Measurements from ENCODE around the gene PTH2R.
"Not testable (repeated sequence)": the region's sequence is repeated elsewhere in the genome, so short reads cannot be mapped to it uniquely, and the experiment has no call there.

PTH2R gene

DNA sequence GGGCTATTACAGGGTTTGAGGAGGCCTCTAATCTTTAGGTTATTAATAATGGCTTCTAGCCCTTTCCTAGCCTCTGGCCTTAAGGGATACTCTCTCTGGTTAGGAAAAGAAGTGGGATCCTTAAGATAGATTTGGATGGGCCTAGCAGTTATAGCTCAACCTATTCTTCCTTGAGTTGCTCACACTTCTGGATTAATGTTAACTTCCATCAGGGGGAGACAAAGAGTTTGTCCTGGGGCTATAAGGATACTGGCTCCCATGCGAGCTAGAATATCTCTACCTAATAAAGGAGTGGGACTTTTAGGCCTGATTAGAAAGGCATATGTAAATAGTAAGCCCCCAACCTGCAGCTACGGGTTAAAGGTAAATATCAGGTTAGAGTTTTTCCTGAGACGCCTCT, 14.3 kb upstream of the PTH2R start:
- no peak for DNase-seq (ENCODE audit: low read depth in 2 of 3, low spot score in 2 of 3)

DNA sequence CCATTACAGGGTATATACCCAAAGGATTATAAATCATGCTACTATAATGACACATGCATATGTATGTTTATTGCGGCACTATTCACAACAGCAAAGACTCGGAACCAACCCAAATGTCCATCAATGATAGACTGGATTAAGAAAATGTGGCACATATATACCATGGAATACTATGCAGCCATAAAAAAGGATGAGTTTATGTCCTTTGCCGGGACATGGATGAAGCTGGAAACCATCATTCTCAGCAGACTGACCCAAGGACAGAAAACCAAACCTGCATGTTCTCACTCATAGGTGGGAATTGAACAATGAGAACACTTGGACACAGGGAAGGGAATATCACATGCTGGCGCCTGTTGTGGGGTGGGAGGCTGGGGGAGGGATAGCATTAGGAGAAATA, 9.8 kb upstream of the PTH2R start:
- DNase-seq (ENCODE audit: low read depth in 2 of 3, low spot score in 2 of 3): not testable (repeated sequence)

DNA sequence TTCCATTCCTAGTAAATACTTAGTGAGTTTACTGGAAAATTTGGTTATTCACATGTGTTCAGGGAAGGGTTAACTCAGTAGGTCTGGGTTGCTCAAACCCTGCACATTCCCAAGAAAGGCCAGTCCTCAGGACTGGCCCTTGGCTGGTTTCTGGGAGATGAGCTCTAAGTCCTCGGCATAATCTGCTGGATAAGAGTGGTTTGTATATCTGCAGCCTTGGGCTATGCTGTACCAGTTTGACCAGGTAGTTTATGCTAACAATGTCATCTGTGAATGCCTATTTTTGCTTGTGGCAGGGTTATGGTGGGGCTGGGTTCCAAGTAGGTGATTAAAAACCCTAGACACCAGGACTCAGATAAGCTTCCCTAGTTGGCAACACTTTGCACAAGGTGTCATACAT, 7.4 kb upstream of the PTH2R start:
- no peak for DNase-seq (ENCODE audit: low read depth in 2 of 3, low spot score in 2 of 3)

DNA sequence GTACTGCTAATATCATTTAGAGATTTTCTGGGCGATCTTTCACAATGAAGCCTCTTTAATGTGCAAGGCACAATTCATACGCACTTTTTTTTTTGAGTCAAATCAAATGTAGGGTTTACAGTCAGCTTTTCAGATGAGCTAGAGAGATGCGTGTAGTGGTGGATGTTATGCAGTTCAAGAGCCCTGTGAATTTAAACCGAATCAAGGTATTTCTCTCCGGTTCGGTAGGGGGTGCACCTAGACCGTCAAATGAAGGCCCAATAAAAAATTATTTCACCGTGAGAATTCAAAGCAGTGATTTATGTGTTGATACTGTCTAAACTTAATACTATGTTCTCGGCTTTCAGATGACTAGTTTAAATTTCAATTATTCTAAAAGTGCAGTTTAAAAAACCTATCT, 1.1 kb downstream of the PTH2R start:
- DNase-seq (ENCODE audit: low read depth in 2 of 3, low spot score in 2 of 3): no peak

DNA sequence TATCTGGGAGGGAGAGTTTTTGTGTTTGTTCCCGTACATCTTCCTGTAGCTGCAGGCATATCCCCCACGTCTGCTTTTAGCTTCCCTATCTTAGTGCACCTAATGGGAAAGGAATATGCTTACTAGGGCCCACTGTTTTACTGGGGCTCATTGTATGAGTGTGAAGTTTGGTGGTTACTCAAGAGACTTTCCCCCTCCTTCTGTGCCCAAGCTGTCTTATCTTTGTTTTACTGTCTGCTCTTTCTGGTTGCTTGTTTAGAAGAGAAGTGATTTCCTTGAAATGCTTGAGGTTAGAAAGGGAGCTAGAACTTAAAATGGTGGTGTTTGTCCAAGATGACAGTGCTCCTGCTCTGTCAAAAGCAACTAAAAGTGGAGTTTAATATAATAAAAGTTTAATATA, 7.3 kb downstream of the PTH2R start:
- DNase-seq (ENCODE audit: low read depth in 2 of 3, low spot score in 2 of 3): no peak

DNA sequence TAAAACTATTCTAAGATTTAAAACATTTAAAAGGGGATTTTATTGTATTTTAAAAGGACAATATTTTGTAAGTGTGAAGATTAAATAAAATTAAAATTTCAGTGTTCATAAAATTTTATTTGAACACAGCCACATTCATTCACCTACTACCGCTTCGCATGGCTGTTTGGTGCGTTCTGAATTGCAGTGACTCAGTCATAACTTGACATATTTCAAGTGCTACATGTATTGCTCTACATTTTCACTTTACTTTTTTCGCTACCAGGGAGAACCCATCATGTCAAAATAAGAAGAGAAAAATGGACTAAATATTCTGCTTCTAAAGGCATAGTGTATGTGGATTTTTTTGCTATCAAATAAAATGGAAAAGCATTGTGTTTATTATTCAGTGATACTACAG, 8.7 kb downstream of the PTH2R start:
- no peak for DNase-seq (ENCODE audit: low read depth in 2 of 3, low spot score in 2 of 3)

DNA sequence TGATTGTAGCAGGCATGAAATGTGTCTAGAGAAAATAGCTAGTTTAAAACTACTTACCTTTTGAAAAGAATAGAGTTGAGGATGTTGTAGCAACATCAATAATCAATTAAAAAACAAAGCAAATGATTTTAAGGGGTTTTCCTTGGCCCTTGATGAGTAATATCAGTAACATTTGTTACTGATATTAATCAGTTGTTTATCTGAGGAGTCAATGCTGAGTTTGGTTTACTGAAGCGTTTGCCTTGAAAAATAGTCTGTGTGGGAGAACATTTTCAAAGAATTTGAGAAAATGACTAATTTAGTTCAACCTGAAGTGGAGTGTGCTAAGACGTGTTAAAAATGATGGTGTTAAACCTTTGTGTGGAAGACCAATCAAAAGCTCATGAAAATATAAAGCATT, 9.3 kb downstream of the PTH2R start:
- DNase-seq (ENCODE audit: low read depth in 2 of 3, low spot score in 2 of 3): no peak

DNA sequence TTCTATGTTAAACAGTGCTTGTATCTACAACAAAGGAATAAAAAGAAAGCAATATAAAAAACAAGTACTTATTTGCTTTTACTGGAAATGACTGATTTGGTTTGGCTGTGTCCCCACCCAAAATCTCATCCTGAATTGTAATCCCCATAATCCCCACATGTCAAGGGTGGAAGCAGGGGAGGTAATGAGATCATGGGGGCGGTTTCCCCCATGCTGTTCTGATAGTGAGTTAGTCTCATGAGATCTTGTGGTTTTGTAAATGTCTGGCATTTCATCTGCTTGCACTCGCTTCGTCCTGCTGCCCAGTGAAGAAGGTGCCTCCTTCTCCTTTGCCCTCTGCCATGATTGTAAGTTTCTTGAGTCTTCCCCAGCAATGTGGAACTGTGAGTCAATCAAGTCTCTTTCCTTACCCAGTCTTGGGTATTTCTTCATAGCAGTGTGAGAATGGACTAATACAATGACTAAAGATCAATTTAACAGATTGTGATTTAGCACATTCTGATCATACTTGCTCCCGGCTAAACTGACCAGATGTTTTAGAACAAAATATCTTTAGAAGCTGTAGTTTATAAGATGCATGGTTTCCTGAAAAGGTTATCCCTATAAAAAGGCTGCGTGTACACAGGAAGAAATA, 19.9 kb downstream of the PTH2R start:
- DNase-seq (ENCODE audit: low read depth in 2 of 3, low spot score in 2 of 3): no peak

DNA sequence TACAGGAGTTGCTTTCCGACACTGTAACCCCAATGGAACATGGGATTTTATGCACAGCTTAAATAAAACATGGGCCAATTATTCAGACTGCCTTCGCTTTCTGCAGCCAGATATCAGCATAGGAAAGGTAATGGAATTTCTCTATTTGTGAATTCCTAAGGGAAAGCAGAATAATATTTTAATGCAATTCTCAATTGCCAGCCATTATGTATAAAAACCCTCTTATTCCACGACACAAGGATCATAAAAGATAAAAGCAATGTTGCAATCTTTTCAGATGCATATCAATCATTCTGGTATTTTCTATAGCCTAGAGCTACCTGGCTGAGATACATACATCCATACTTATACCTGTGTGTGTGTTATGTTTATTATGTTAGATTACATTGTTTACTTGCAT, 31.2 kb downstream of the PTH2R start:
- DNase-seq (ENCODE audit: low read depth in 2 of 3, low spot score in 2 of 3): no peak

DNA sequence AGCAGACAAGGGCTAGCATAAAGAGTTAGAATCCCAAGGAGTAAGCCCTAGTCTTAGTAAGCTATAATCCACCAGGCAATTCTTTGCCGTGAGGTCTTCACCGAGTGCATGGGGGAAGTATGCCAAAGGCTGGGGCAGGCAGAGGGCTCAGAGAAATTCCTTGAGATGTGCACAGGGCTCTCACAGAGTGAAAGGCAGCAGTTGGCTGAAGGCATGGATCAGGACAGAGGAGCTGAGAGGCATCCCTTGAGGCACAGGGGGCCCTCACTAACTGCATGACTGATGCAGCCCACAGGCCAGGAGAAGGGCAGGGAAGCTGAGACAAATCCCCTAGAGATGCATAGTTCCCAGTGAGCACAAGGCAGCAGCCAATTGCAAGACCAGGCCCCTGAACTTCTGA, 34.1 kb downstream of the PTH2R start:
- DNase-seq (ENCODE audit: low read depth in 2 of 3, low spot score in 2 of 3): no peak

DNA sequence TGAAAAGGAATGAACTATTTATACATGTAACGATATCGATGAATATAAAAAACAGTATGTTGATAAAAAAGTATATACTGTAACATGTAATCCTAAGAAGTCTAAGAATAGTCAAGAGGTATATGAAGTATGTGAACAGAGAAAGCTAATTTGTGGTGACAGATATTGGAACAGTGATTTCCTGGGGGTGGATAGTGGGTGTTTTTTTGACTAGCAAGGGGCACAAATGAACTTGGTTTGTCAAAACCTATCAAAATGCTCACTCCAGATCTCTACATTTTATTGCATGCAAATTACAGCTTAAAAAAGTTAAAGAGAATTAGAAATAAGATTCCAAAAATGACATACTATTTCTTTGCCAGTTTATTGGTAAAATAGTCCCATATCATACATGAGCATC, 35.4 kb downstream of the PTH2R start:
- DNase-seq (ENCODE audit: low read depth in 2 of 3, low spot score in 2 of 3): no peak

DNA sequence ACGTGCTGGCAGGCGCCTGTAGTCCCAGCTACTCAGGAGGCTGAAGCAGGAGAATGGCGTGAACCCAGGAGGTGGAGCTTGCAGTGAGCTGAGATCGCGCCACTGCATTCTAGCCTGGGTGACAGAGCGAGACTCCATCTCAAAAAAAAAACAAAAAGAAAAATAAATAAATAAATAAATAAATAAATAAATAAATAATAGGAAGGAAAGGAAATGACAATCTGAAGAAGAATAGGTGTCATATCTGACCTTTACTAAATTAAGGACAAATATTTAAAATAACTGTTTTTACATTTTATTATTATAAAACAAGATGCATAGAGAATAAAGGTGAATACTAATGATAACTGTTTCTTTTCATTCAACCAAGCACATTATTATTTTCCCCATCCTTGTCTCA, 40.9 kb downstream of the PTH2R start:
- DNase-seq (ENCODE audit: low read depth in 2 of 3, low spot score in 2 of 3): not testable (repeated sequence)

DNA sequence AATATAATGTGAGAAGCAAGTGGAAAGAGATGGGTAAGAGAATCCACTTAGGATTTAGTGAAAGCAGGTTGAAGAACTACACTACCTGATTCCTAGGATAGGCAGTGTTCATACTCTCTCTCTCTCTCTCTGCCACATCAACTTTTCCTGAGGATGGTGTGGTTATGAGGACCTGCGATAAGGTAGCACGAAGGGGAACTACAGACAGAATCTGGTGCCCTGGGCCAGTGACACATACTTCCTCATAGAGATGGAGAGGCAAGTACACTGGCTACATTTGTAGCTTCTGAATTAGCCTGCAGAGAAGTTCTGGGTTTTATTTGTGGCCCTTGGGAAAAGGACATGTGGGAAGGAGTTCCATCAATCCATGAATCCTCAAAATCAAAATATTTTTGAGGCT, 44.5 kb downstream of the PTH2R start:
- no peak for DNase-seq (ENCODE audit: low read depth in 2 of 3, low spot score in 2 of 3)

DNA sequence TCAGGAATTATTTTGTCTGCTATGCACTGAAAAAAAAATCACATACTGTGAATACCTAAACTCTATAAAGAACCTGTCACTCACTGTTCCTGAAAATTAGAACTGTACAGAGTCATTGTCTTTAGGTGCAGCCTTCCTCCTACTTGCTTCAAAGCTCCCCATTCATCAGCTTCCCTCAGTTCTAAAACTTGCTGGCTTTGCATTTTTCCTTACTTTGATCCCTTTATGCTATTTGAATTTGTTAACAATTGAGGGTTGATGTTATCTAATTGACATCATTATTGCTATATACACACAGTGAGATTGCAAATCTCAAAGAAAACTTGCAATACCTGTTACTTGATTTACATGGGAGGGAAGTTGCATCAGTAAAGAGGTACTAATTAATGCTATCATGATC, 48.3 kb downstream of the PTH2R start:
- no peak for DNase-seq (ENCODE audit: low read depth in 2 of 3, low spot score in 2 of 3)

DNA sequence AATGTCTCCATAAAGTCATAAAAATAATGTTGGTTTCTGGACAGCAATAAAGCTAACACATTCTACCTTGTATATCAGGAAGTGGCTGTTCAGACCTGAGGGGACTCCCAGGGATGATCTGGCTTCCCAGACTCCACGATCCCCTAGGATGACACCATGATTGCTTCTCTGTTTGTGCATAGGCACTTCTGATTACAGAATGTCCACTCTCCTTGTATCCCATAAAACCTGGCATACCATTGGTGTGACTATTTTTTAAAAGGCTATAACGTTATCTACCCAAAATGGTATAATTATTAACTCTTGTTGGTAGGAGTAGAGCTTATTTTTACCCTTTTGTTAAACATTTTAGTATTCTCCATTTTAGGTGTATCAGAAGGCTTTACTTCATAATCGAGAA, 57.1 kb downstream of the PTH2R start:
- DNase-seq (ENCODE audit: low read depth in 2 of 3, low spot score in 2 of 3): no peak

DNA sequence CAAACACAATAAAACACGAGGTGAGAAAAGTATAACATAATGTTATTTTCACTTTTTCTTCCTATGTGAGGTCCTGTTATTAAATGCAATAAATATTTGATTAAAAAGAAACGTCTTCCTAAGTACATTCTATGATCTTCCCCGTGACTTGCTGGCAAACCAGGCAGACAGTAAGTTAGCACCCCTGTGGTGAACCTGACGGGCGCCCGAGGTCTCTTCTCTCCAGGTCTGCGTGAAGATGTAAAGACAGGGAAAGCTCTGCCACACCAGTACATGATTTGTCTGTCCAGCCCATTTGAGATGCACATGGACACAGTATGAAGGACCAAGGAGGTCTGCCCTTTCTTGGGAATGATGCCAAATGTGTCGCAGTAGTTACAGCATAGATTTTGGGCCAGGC, 57.6 kb downstream of the PTH2R start:
- no peak for DNase-seq (ENCODE audit: low read depth in 2 of 3, low spot score in 2 of 3)

DNA sequence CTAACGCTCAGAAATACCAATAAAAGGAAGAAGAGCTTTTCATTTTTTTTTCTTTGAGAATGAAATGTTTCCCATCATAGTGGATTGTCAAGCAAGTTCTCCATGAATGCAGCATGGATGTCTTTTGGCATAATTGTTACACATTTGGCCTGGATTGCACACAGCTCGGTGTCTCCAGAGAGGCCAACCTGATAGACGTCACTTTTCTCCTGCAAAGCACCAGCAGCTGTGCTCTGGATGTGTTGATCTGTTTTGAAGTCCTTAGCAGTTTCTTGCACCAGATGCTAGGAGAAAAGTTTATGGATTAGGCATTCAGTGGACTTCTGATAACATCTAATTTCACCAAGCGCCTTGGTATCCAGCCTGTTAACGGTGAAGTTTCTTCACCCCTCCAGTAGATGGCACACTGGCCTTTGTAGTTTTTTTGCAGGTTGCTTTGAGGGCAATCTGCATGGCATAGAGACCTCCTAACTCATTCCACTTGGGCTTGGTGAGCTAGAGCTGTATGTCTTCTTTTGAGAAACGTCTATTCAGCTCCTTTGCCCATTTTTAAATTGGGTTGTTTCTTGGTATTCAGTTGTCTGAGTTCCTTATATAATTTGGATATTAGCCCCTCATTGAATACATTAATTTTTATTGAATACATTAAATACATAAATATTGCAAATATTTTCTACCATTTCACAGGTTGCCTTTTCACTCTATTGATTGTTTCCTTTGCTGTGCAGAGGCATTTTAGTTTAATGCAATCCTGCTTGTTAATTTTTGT, 59.7 kb downstream of the PTH2R start:
- no peak for DNase-seq (ENCODE audit: low read depth in 2 of 3, low spot score in 2 of 3)

DNA sequence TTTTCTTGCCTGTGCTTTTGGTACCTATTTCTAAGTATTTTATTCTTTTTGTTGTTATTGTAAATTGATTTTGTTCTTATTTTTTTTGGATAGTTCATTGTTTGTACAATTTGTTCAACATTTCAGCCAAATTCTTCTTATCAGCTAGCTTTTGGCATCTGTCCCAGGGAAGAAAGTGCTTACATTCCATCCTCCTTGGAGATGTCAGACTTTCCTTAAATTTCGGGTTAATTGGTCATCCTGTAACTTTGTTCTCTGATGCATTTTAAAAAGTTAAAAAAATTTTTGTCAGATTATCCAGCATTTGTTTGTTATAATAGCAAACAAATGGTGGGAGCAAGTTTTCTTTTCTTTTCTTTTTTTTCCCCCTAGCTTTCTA, 60.3 kb downstream of the PTH2R start:
- DNase-seq (ENCODE audit: low read depth in 2 of 3, low spot score in 2 of 3): no peak

DNA sequence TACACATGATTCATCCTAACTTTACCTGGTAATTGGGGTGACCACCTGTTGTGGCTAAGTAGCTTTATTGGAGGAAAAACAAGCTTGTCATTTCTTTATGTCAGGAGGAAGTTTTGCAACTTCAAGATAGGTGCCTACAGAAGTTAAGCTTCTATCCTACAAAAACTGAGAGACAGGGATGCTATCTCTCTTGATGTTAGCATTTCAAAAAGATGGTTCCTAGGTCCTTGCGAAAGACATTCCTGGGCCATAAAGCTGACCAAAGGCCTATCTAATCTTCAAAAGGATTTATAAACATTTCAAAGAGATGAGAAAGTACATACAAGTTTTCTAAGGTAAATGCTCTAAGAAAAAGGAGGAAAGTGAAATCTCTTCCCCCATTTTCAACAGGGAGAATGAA, 61.0 kb downstream of the PTH2R start:
- no peak for DNase-seq (ENCODE audit: low read depth in 2 of 3, low spot score in 2 of 3)

DNA sequence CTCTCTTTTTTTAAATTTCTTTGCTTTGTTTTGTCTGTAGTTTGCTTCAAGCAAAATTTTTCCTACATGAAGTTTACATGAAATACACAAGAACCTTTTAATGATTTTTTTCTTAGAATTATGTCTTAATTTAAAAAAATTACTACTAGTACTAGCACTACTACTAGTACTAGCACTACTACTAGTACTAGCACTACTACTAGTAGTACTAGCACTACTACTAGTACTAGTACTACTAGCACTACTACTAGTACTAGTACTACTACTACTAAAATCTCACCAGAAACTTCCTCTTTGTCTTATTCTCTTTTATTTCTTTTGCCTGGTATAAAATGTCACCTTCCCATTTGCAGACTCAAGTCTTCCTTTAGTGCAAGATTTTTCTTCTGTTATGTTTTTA, 71.1 kb downstream of the PTH2R start:
- DNase-seq (ENCODE audit: low read depth in 2 of 3, low spot score in 2 of 3): no peak

DNA sequence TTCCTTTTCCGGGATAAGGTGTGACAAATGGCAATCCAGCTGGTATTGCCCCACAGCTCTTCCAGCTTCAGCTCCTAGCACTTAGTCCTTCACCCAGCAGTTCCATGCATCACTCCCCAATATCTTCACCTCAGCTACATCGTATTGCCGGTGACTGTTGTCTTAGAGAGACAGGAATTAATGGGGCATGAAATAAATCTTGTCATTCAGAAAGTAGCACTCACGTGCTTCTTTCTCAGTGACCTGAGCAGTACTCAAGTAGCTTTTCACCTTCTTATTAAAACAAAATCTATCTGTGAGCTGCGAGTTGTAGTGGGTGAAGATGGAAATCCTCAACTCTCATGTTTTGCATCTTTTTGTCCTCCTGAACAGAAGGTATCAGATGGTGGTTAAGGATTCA, 72.8 kb downstream of the PTH2R start:
- DNase-seq (ENCODE audit: low read depth in 2 of 3, low spot score in 2 of 3): no peak

DNA sequence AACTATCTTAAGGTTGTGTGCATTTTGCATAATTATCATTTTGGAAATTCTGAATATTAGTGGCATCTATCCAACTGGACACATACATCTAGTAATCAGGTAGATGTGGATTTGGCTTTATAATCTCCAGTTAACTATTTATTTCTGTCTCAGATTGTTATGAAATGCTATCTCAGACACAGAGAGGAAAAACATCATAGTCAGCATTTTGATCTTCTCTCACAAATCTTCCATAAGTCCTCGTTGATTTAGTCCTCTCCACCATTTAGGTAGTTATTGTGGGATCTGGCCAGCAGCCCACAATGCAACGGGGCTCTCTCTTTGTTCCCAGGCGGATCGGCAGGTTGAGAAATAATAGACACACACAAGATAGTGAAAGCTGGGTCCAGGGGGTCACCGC, 75.4 kb downstream of the PTH2R start:
- not testable (repeated sequence) for DNase-seq (ENCODE audit: low read depth in 2 of 3, low spot score in 2 of 3)

DNA sequence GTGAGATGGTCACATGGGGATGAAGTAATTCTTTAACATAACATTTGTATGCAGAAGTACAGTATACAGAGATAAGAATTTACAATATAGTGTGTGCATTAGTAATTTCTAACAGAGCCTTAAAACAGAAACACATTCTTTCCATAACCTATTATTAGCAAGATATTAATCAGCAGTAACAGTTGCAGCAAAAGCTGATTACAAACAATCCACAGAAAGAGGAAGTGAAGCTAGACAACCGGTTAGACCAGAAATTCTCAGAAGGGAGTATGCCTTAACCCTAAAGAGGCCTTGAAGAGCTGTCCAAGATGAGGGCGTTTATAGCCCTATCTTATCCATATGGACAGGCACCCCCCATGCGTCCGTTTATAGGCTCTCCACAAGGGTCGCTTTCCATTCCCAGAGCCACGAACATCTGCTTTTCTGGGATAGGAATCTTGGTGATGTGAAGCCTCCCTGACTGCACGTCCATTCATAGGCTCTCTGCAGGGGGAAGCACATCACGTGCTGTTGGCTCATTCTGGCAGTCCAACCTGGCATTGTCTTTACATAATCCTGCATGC, 75.9 kb downstream of the PTH2R start:
- DNase-seq (ENCODE audit: low read depth in 2 of 3, low spot score in 2 of 3): not testable (repeated sequence)
